ENCODE measurements around the gene TSPAN15.
"Not testable (repeated sequence)": the region's sequence is repeated elsewhere in the genome, so short reads cannot be mapped to it uniquely, and the experiment has no call there.

The TSPAN15 gene

DNA sequence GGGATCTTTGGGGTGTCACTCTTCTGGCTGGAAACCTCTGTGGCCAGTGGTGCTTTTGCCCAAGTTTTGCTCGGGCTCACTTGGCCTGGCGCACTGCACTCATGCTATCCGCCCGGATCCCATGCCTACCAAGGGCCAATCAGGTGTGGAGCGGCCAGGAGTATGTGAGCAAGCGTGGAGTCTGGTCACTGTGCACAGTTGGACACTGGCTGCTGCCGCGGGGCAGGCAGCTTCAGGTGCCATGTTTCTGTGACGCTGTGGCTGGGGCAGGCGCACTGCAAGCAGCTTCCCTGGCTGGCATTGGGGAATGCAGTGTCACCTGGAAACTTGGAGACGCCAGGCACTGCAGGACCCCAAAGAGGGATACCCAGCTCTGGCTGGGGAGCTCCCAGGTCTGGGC is 76.7 kb downstream of the TSPAN15 start:
- H3K4me3 ChIP-seq (ENCODE audit: low read depth, low read length): no peak overlapping the region
- DNase-seq (ENCODE audit: low read depth): no peak
- TF ChIP-seq, protein P1, sequence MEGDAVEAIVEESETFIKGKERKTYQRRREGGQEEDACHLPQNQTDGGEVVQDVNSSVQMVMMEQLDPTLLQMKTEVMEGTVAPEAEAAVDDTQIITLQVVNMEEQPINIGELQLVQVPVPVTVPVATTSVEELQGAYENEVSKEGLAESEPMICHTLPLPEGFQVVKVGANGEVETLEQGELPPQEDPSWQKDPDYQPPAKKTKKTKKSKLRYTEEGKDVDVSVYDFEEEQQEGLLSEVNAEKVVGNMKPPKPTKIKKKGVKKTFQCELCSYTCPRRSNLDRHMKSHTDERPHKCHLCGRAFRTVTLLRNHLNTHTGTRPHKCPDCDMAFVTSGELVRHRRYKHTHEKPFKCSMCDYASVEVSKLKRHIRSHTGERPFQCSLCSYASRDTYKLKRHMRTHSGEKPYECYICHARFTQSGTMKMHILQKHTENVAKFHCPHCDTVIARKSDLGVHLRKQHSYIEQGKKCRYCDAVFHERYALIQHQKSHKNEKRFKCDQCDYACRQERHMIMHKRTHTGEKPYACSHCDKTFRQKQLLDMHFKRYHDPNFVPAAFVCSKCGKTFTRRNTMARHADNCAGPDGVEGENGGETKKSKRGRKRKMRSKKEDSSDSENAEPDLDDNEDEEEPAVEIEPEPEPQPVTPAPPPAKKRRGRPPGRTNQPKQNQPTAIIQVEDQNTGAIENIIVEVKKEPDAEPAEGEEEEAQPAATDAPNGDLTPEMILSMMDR (conservative IDR thresholded peaks at IDR 0.05; ENCODE audit: low read depth, low read length): no peak

GRCh38 chr10:69533658-69534057 is 82.4 kb downstream of the TSPAN15 start:
- no peak overlapping the region for H3K4me3 ChIP-seq (ENCODE audit: low read depth, low read length)
- DNase-seq (ENCODE audit: low read depth): no peak
- TF ChIP-seq, protein P1 (conservative IDR thresholded peaks at IDR 0.05; ENCODE audit: low read depth, low read length): no peak

- H3K4me3 ChIP-seq (ENCODE audit: low read depth, low read length); DNase-seq (ENCODE audit: low read depth): not testable (repeated sequence)
Observed at GRCh38 chr10:69536521-69536920, 85.3 kb downstream of the TSPAN15 start.

- TF ChIP-seq, protein P1 (conservative IDR thresholded peaks at IDR 0.05; ENCODE audit: low read depth, low read length): no peak
- H3K4me3 ChIP-seq (ENCODE audit: low read depth, low read length): no peak overlapping the region
- no peak for DNase-seq (ENCODE audit: low read depth)
Observed at GRCh38 chr10:69537449-69537848, 86.2 kb downstream of the TSPAN15 start.

DNA sequence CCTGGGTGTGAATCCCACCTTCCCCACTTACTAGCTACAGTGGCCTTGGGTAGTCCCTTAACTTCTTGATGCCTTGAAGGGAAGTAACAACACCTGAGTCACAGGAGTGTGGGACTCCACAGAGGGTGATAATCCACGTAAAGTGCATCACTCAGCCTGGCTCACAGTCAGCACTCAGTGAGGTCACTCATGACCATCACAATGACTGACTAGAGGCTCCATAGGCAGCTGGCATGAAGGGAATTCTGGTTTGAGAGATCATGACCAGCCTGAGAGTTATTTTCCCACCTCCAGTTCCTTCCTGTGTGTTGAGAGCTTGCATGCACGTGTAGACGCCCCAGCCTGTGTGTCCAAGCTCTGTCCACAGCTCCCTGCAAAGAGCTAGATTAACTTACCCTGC is 87.2 kb downstream of the TSPAN15 start:
- TF ChIP-seq, protein P1 (conservative IDR thresholded peaks at IDR 0.05; ENCODE audit: low read depth, low read length): no peak
- H3K4me3 ChIP-seq (ENCODE audit: low read depth, low read length): no peak overlapping the region
- no peak for DNase-seq (ENCODE audit: low read depth)

GRCh38 chr10:69541463-69541862 is 90.2 kb downstream of the TSPAN15 start:
- DNase-seq (ENCODE audit: low read depth): no peak
- no peak overlapping the region for H3K4me3 ChIP-seq (ENCODE audit: low read depth, low read length)
- TF ChIP-seq, protein P1 (conservative IDR thresholded peaks at IDR 0.05; ENCODE audit: low read depth, low read length): no peak

DNA sequence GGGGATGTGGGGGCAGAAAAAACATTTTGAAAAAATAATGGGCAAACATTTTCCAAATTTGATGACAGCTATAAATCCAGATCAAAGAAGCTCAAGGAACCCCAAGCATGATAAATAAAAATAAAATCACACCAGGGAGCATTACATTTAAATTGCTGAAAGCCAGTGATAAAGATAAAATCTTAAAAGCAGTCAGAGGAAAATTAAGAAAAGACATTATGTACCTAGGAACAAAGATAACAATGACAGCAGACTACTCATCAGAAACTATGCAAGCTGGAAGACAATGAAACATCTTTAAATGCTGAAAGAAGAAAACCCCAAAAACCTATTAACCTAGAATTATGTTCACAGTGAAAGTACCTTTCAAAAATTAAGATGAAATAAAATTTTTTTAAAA is 98.7 kb downstream of the TSPAN15 start:
- no peak overlapping the region for H3K4me3 ChIP-seq (ENCODE audit: low read depth, low read length)
- TF ChIP-seq, protein P1 (conservative IDR thresholded peaks at IDR 0.05; ENCODE audit: low read depth, low read length): no peak
- DNase-seq (ENCODE audit: low read depth): peak; percentile 2

DNA sequence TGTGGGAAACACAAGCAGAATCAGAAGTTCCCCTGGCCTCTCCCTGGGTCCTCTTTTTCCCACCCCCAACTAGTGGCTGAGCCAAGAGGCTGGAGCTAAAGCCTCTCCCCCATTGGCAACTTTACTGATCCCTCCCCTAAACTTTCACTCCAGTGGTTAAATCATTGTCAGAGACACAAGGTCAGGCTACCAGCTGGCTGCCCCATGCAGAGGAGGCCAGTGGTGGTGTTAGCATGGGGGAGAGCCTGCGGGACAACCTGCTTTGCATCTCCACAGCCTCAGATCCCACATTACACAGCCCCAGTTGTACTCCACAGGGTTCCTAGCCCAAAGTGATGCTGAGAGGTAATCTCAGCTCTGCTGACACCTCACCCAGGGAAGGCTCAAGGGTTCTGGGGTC is 101.0 kb downstream of the TSPAN15 start:
- DNase-seq (ENCODE audit: low read depth): no peak
- TF ChIP-seq, protein P1 (conservative IDR thresholded peaks at IDR 0.05; ENCODE audit: low read depth, low read length): no peak

More for the DNA sequence above, 101.0 kb downstream of the TSPAN15 start:
- no peak overlapping the region for H3K4me3 ChIP-seq (ENCODE audit: low read depth, low read length)
